Activated T-cell treated with anti-CD3 and anti-CD28 coated beads, Interleukin-2, amount 50 U/mL, for 24 hours (primary cell): ENCODE measurements around the gene SGO2.
"Not testable (repeated sequence)": the region's sequence is repeated elsewhere in the genome, so short reads cannot be mapped to it uniquely, and the experiment has no call there.

ENCODE experiments used
- DNase-seq: peaks from one replicate; pipeline ENCODE4 v3.0.0-alpha.2; 2020
- H3K27ac Mint-ChIP-seq: 2 replicates; pipeline ENCODE4 v1.8.0; 2020; ENCODE audit warnings: mild to moderate bottlenecking, mixed read lengths
- H3K27me3 Mint-ChIP-seq: 2 replicates; pipeline ENCODE4 v1.8.0; 2020; ENCODE audit warnings: mixed read lengths
- H3K36me3 Mint-ChIP-seq: 2 replicates; pipeline ENCODE4 v1.8.0; 2020; ENCODE audit warnings: low read depth, mixed read lengths
- H3K4me1 Mint-ChIP-seq: 2 replicates; pipeline ENCODE4 v1.8.0; 2020; ENCODE audit warnings: low read depth, mixed read lengths
- H3K4me3 Mint-ChIP-seq: 2 replicates; pipeline ENCODE4 v1.8.0; 2020; ENCODE audit warnings: mild to moderate bottlenecking, moderate library complexity, mixed read lengths
- H3K9me3 Mint-ChIP-seq: 2 replicates; pipeline ENCODE4 v1.8.0; 2020; ENCODE audit warnings: mixed read lengths

SGO2 gene

DNA sequence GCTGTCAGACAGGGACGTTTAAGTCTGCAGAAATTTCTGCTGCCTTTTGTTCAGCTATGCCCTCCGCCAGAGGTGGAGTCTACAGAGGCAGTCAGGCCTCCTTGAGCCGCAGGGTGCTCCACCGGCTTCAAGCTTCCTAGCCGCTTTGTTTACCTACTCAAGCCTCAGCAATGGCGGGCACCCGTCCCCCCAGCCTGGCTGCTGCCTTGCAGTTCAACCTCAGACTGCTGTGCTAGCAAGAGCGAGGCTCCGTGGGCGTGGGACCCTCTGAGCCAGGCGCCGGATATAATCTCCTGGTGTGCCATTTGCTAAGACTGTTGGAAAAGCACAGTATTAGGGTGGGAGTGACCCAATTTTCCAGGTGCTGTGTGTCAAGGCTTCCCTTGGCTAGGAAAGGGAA is 40.6 kb downstream of the SGO2 start:
- H3K27ac Mint-ChIP-seq, H3K4me1 Mint-ChIP-seq, H3K9me3 Mint-ChIP-seq, H3K4me3 Mint-ChIP-seq, H3K27me3 Mint-ChIP-seq, DNase-seq: not testable (repeated sequence)
- peaks cover 20% of the 10 kb centered on the region for H3K36me3 Mint-ChIP-seq

- no peak for DNase-seq
- peaks cover 22% of the 10 kb centered on the region for H3K36me3 Mint-ChIP-seq
- no peak overlapping the region for H3K27ac Mint-ChIP-seq
- H3K27me3 Mint-ChIP-seq: no peaks in the 10 kb centered on the region
- no peak overlapping the region for H3K4me3 Mint-ChIP-seq
- H3K9me3 Mint-ChIP-seq: no peaks in the 10 kb centered on the region
- no peaks in the 10 kb centered on the region for H3K4me1 Mint-ChIP-seq
These were observed 41.9 kb downstream of the SGO2 start for GRCh38 chr2:200567932-200568331.

DNA sequence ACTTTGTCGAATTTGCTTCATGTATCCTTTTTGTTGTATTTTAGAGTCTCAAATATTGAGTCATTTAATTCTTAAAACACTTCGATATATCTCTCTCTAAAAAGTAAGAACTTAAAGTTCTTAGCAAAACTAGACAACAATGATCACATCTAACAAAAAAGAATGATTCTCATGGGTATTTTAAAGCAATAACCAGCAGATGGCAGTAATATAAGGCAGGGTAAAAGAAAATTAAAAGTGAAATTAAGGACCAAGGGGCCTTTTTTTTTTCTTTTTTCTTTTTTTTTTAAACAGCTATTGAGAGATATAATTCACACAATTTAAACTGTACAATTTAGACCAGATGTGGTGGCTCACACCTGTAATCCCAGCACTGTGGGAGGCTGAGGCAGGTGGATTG is 50.0 kb downstream of the SGO2 start:
- no peak for DNase-seq
- no peaks in the 10 kb centered on the region for H3K9me3 Mint-ChIP-seq
- H3K27me3 Mint-ChIP-seq: no peaks in the 10 kb centered on the region
- H3K36me3 Mint-ChIP-seq: peaks cover 22% of the 10 kb centered on the region
- no peak overlapping the region for H3K27ac Mint-ChIP-seq
- peaks cover 11% of the 10 kb centered on the region for H3K4me1 Mint-ChIP-seq
- no peak overlapping the region for H3K4me3 Mint-ChIP-seq

- DNase-seq: no peak
- Mint-ChIP-seq H3K36me3 (peaks cover 12% of the 10 kb centered on the region), H3K27me3 (no peaks in the 10 kb centered on the region), H3K9me3 (no peaks in the 10 kb centered on the region), H3K4me1 (peaks cover 11% of the 10 kb centered on the region), H3K4me3 (no peak overlapping the region), H3K27ac (no peak overlapping the region)
These were observed 51.0 kb downstream of the SGO2 start for GRCh38 chr2:200577027-200577426.

- Mint-ChIP-seq H3K4me1 (peaks cover 11% of the 10 kb centered on the region), H3K4me3 (no peak overlapping the region), H3K36me3 (peaks cover 12% of the 10 kb centered on the region), H3K9me3 (no peaks in the 10 kb centered on the region), H3K27me3 (peaks cover 4% of the 10 kb centered on the region), H3K27ac (no peak overlapping the region)
- no peak for DNase-seq
These were observed 52.8 kb downstream of the SGO2 start for GRCh38 chr2:200578778-200579177.

DNA sequence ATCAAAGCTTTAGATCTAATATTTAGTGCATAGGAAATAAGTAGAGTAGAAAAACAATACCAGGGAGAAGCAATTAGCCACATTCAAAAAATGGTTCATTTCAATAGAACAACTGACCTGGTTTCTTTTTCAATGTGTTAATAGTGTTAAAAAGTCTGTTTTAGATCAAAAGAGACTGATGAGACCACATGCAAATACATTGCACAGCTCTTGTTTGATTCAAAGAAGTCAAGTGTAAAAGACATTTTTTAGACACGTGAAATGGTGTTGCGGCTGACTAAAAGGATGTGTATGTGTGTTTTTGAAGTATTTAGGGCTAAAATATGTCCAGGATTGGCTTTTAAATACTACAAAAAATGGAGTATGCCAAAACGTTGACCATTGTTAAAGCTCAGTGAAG is 58.6 kb downstream of the SGO2 start:
- H3K9me3 Mint-ChIP-seq: no peaks in the 10 kb centered on the region
- no peak for DNase-seq
- H3K4me1 Mint-ChIP-seq: peaks cover 13% of the 10 kb centered on the region
- no peak overlapping the region for H3K27ac Mint-ChIP-seq
- H3K27me3 Mint-ChIP-seq: peaks cover 20% of the 10 kb centered on the region
- peaks cover 2% of the 10 kb centered on the region for H3K36me3 Mint-ChIP-seq
- no peak overlapping the region for H3K4me3 Mint-ChIP-seq

- peaks cover 13% of the 10 kb centered on the region for H3K4me1 Mint-ChIP-seq
- H3K4me3 Mint-ChIP-seq: peak overlapping the region; percentile 78
- H3K36me3 Mint-ChIP-seq: peaks cover 2% of the 10 kb centered on the region
- peaks cover 21% of the 10 kb centered on the region for H3K27me3 Mint-ChIP-seq
- peak overlapping the region; percentile 53 for H3K27ac Mint-ChIP-seq
- DNase-seq: no peak
- no peaks in the 10 kb centered on the region for H3K9me3 Mint-ChIP-seq
These were observed 59.3 kb downstream of the SGO2 start for GRCh38 chr2:200585340-200585729.

DNA sequence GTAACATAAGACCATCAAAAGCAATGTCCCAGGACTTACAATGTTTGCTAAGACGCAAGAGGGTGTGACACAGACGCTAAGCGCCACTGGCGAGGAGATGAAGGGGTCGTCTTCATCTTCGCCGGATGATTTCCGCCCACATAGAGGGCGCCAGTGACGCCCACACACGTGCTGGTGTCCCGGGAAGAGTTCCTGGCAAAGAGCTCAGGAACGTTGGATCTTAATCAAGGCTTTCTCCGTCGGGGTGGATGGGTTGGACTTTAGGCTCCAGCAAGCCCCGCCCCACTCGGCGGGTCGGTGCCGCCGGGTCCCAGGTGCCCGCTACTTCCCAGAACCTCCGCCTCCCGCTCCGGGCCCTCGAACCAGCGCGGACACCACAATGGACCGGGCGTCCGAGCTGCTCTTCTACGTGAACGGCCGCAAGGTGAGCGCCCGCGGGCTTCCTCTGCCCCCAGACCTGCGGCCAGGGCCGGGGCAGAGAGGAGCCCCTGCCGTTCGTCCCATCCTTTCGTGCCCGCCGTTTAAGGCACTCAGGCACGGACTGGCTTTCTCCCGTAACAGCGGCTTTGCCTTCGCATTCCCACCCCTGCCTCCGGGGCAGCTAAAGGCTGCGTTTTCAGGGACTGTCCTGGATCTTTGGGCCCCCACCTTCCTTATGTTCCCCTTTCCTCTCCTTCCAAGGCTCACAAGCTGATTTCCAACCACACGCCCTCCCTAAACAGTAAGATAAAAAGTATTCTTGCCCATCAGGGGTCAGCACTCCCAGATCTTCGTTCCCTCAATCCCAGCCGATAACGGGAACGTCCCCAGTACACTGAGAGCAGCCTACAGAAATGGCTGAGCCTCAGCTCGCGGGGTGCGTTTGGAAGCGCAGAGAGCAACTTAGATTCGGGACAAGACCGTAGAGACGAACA is 60.0 kb downstream of the SGO2 start, which contains the start of gene AOX1:
Gene AOX1, plus strand, starts transcription at position 285 of the 914 bp plus-strand sequence. Its CDS starts 95 bp downstream, at position 380.
- H3K27ac Mint-ChIP-seq: peak within 1 kb of the TSS; percentile 53
- peak; percentile 54 for DNase-seq

GRCh38 chr2:200586644-200586975 is 60.6 kb downstream of the SGO2 start:
- Mint-ChIP-seq H3K4me3 (no peak overlapping the region), H3K27me3 (peaks cover 30% of the 10 kb centered on the region), H3K36me3 (no peaks in the 10 kb centered on the region), H3K4me1 (peaks cover 13% of the 10 kb centered on the region), H3K27ac (no peak overlapping the region), H3K9me3 (no peaks in the 10 kb centered on the region)
- no peak for DNase-seq

More for the DNA sequence above, 60.0 kb downstream of the SGO2 start, which contains the start of gene AOX1:
- Mint-ChIP-seq H3K27me3 (peaks cover 26% of the 10 kb centered on the region), H3K9me3 (no peaks in the 10 kb centered on the region), H3K36me3 (no peaks in the 10 kb centered on the region), H3K4me3 (peak within 1 kb of the TSS; percentile 78), H3K4me1 (peaks cover 13% of the 10 kb centered on the region)

DNA sequence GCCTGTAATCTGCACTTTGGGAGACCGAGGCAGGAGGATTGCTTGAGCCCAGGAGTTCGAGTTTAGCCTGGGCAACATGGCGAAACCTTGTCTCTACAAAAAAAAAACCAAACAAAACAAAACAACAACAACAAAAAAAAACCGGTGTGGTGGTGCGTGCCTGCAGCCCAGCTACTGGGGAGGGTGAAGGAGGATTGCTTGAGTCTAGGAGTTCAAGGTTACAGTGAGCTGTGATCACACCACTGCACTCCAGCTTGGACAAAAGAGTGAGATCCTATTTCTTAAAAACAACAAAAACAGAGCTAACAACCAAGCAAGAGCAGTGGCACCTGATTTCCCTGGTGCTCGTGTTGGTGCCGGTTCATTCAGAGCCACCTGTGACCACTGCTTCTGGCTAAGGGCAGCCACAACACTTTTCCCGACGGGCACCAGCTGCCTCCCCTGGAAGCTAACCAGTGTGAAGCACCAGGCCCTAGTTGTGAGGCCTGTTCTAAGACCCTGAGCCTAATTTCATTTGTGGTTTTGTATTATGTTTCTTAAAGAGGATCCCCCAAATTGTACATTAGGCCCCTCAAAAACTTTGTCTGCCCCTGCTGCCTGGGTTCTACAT is 61.1 kb downstream of the SGO2 start:
- Mint-ChIP-seq H3K4me1 (peaks cover 13% of the 10 kb centered on the region), H3K9me3 (no peaks in the 10 kb centered on the region), H3K4me3 (no peak overlapping the region)

DNA sequence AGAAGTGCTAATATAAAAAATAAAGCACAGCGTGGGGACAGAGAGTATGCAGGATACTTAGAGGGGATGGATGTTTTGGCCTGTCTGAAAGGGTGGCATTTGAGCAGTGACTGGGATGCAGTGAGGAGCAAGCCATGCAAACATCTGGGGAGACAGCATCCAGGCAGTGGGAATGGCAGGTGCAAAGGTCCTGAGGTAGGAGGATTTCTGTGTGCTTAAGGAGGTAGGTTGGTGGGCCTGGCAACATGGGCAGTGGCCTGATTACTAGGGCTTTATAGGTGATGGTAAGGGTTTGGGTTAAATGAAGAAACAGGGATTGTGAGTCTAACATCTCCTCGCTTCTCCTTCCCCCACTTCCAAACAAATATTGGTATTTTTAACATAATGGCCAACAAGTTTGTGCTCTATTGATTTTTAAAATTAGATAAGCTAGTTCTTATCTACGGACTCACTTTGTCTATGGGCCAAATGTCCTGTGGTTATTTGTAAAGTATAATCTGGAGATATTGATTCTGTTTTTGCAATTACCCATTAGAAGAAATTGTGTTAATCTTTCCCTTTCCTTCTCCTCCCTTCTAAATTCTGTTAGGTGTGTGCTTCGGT is 62.2 kb downstream of the SGO2 start:
- peaks cover 13% of the 10 kb centered on the region for H3K4me1 Mint-ChIP-seq
- no peak overlapping the region for H3K27ac Mint-ChIP-seq
- no peak overlapping the region for H3K4me3 Mint-ChIP-seq
- no peak for DNase-seq
- peaks cover 33% of the 10 kb centered on the region for H3K27me3 Mint-ChIP-seq
- H3K9me3 Mint-ChIP-seq: no peaks in the 10 kb centered on the region
- no peaks in the 10 kb centered on the region for H3K36me3 Mint-ChIP-seq

More for the DNA sequence above, 61.1 kb downstream of the SGO2 start:
- Mint-ChIP-seq H3K27me3 (peaks cover 33% of the 10 kb centered on the region), H3K27ac (no peak overlapping the region), H3K36me3 (no peaks in the 10 kb centered on the region)
- DNase-seq: no peak

DNA sequence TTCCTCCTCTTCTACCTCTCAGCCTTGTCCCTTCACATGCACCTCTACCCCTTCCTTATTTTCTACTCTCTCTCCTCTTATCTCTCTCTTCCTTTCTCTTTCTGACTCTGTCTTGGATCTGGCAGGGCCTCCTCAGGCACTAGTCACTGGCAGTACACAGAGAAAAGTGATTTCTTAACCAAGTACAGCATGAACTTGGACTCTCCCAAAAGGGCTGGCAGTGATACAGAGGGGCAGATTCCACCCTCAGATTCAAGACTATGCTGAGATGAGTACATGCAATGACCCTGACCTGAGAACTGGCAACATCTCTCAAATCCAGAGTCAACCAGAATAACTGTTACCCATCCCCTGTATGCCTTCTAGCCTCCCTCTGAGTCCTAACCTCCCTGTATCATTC is 64.1 kb downstream of the SGO2 start:
- Mint-ChIP-seq H3K4me3 (no peak overlapping the region), H3K27ac (no peak overlapping the region), H3K36me3 (no peaks in the 10 kb centered on the region), H3K9me3 (no peaks in the 10 kb centered on the region), H3K4me1 (peaks cover 9% of the 10 kb centered on the region), H3K27me3 (peaks cover 31% of the 10 kb centered on the region)
- no peak for DNase-seq

GRCh38 chr2:200591308-200591707 is 65.3 kb downstream of the SGO2 start:
- Mint-ChIP-seq H3K27ac (no peak overlapping the region), H3K4me1 (peaks cover 2% of the 10 kb centered on the region), H3K9me3 (no peaks in the 10 kb centered on the region), H3K27me3 (peaks cover 27% of the 10 kb centered on the region), H3K36me3 (no peaks in the 10 kb centered on the region), H3K4me3 (no peak overlapping the region)
- no peak for DNase-seq

GRCh38 chr2:200592406-200593075 is 66.5 kb downstream of the SGO2 start:
- Mint-ChIP-seq H3K4me1 (no peaks in the 10 kb centered on the region), H3K27me3 (peaks cover 25% of the 10 kb centered on the region), H3K36me3 (no peaks in the 10 kb centered on the region), H3K9me3 (no peaks in the 10 kb centered on the region), H3K4me3 (no peak overlapping the region), H3K27ac (no peak overlapping the region)
- no peak for DNase-seq
